Measurements from ENCODE around the gene GRM7. TPM values are rescaled to one million over a fixed set of nuclear protein-coding genes. Genes with fewer than 3 reads are reported as not detected.
A peak's percentile ranks its signal among the peaks of the same experiment; 100 is the strongest.

GRM7 gene
- total and polyA plus RNA-seq, 2 experiments from 2014 or later: 1.7 to 2.7 TPM

DNA sequence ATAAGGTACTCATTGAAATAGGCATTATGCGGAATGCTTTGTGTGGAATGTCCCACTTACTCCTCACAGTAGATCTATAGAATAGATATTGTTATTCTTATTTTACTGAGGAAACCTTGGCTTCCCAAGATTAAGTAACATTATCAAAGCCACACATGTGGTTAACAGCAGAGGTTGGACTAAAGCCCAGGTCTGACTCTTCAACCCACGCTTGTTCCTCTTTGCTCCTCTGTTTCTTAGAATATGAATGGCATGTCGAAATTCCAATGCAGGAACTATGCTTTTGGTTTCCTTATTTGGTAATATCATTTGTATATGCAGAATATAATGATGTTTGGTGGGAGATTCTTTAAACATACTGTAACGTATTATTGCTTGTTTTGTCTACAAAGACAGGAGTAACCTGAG is 821.9 kb downstream of the GRM7 start:
- no peak overlapping the region for H3K4me3 ChIP-seq
- H3K27ac ChIP-seq: no peak overlapping the region
- H3K9me3 ChIP-seq (ENCODE audit: low read depth): no peaks in the 10 kb centered on the region
- no peaks in the 10 kb centered on the region for H3K9me2 ChIP-seq (replicated peaks; ENCODE audit: insufficient read depth)
- TF ChIP-seq, protein P1, sequence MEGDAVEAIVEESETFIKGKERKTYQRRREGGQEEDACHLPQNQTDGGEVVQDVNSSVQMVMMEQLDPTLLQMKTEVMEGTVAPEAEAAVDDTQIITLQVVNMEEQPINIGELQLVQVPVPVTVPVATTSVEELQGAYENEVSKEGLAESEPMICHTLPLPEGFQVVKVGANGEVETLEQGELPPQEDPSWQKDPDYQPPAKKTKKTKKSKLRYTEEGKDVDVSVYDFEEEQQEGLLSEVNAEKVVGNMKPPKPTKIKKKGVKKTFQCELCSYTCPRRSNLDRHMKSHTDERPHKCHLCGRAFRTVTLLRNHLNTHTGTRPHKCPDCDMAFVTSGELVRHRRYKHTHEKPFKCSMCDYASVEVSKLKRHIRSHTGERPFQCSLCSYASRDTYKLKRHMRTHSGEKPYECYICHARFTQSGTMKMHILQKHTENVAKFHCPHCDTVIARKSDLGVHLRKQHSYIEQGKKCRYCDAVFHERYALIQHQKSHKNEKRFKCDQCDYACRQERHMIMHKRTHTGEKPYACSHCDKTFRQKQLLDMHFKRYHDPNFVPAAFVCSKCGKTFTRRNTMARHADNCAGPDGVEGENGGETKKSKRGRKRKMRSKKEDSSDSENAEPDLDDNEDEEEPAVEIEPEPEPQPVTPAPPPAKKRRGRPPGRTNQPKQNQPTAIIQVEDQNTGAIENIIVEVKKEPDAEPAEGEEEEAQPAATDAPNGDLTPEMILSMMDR (IDR thresholded peaks at IDR 0.05; ENCODE audit: poor library complexity): no peak
- no peak for TF ChIP-seq EZH2 (IDR thresholded peaks at IDR 0.05; ENCODE audit: borderline replicate concordance)
- TF ChIP-seq EZH2phosphoT487 (IDR thresholded peaks at IDR 0.05; ENCODE audit: low read depth, severe bottlenecking, unreplicated experiment): no peak
- H3K4me2 ChIP-seq: no peak overlapping the region
- H4K20me1 ChIP-seq (ENCODE audit: insufficient read depth, poor library complexity, severe bottlenecking): no peaks in the 10 kb centered on the region
- WGBS (ENCODE audit: low lambda C conversion rate, missing lambda C conversion rate): 65% methylated on average over 4 of the region's 4 CpGs
- no peaks in the 10 kb centered on the region for H3K79me2 ChIP-seq
- no peak overlapping the region for H2AFZ ChIP-seq
- no peaks in the 10 kb centered on the region for H3K27me3 ChIP-seq
- no peaks in the 10 kb centered on the region for H3K4me1 ChIP-seq (ENCODE audit: insufficient read depth)
- peak; percentile 8 for DNase-seq (ENCODE audit: low spot score)
- H3K36me3 ChIP-seq (replicated peaks; ENCODE audit: insufficient read depth, low read depth): no peaks in the 10 kb centered on the region

DNA sequence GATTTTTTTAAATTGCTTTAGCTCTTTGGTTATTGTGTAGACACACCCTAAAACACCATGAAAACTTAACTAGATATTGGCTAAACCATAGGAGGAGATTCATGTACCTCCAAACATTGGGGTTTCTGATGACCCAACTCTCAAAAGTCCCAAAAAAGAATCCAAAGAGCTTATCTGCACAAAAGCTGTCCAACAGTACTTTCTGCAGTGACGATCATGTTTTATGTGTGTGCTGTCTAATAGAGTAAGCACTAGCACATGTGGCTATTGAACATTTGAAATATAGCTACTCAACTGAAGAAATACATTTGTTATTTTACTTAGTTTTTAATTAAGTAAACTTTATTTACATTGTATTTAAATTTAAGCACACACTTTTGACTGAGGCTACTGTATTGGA is 822.5 kb downstream of the GRM7 start:
- Histone ChIP-seq H2AFZ (no peak overlapping the region), H3K27me3 (no peaks in the 10 kb centered on the region), H3K4me2 (no peak overlapping the region), H3K9me2 (replicated peaks; ENCODE audit: insufficient read depth) (no peaks in the 10 kb centered on the region), H3K36me3 (replicated peaks; ENCODE audit: insufficient read depth, low read depth) (no peaks in the 10 kb centered on the region), H3K79me2 (no peaks in the 10 kb centered on the region), H3K4me3 (no peak overlapping the region), H3K4me1 (ENCODE audit: insufficient read depth) (no peaks in the 10 kb centered on the region), H3K27ac (no peak overlapping the region), H4K20me1 (ENCODE audit: insufficient read depth, poor library complexity, severe bottlenecking) (no peaks in the 10 kb centered on the region), H3K9me3 (ENCODE audit: low read depth) (no peaks in the 10 kb centered on the region)
- WGBS (ENCODE audit: low lambda C conversion rate, missing lambda C conversion rate): 87% methylated on average over 1 of the region's 1 CpG
- DNase-seq (ENCODE audit: low spot score): no peak
- TF ChIP-seq EZH2 (IDR thresholded peaks at IDR 0.05; ENCODE audit: borderline replicate concordance) (no peak), EZH2phosphoT487 (IDR thresholded peaks at IDR 0.05; ENCODE audit: low read depth, severe bottlenecking, unreplicated experiment) (no peak)
- TF ChIP-seq, protein P1 (IDR thresholded peaks at IDR 0.05; ENCODE audit: poor library complexity): no peak

DNA sequence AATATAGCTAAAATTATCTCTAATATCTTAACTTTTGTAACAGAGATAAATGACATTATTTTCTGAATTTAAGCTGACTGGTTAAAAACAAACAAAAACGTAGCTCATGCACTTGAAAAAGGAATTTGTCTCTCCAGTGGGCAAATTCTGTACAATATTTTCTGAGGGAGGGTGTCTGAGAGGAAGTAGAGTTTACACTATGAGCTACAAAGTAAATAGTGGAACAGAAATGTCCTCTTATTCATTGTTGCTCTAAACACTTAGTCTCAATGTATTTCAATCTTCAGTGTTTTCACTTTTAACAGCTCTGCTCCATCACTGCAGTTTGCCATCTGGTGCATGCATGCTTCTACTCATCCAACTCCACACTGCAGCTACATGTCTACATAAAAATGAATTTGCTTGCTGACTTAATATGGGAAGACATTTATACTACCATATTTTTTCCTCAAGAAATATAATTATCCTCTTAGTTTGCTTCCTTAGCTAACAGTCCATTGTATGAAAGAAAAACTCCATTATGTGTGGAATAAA is 823.3 kb downstream of the GRM7 start:
- no peaks in the 10 kb centered on the region for H3K79me2 ChIP-seq
- no peak overlapping the region for H2AFZ ChIP-seq
- no peak overlapping the region for H3K27ac ChIP-seq
- no peaks in the 10 kb centered on the region for H3K9me2 ChIP-seq (replicated peaks; ENCODE audit: insufficient read depth)
- H3K4me1 ChIP-seq (ENCODE audit: insufficient read depth): no peaks in the 10 kb centered on the region
- H3K36me3 ChIP-seq (replicated peaks; ENCODE audit: insufficient read depth, low read depth): no peaks in the 10 kb centered on the region
- no peak for DNase-seq (ENCODE audit: low spot score)
- no peak for TF ChIP-seq EZH2phosphoT487 (IDR thresholded peaks at IDR 0.05; ENCODE audit: low read depth, severe bottlenecking, unreplicated experiment)
- TF ChIP-seq, protein P1 (IDR thresholded peaks at IDR 0.05; ENCODE audit: poor library complexity): no peak
- TF ChIP-seq EZH2 (IDR thresholded peaks at IDR 0.05; ENCODE audit: borderline replicate concordance): no peak
- no peaks in the 10 kb centered on the region for H4K20me1 ChIP-seq (ENCODE audit: insufficient read depth, poor library complexity, severe bottlenecking)
- H3K27me3 ChIP-seq: no peaks in the 10 kb centered on the region
- H3K9me3 ChIP-seq (ENCODE audit: low read depth): no peaks in the 10 kb centered on the region
- no peak overlapping the region for H3K4me3 ChIP-seq
- 70% methylated on average over 1 of the region's 1 CpG for WGBS (ENCODE audit: low lambda C conversion rate, missing lambda C conversion rate)
- no peak overlapping the region for H3K4me2 ChIP-seq
